Stimulated activated CD8-positive, alpha-beta memory T cell treated with anti-CD3 and anti-CD28 coated beads, Interleukin-15, amount 100 ng/mL, for 48 hours (primary cell): Measurements from ENCODE around the gene TP53TG3F.
"Not testable (repeated sequence)": the region's sequence is repeated elsewhere in the genome, so short reads cannot be mapped to it uniquely, and the experiment has no call there.

ENCODE experiments used
- DNase-seq, 2 donors: peaks; one replicate each; pipeline ENCODE4 v3.0.0-alpha.2; 2020; ENCODE audit warnings: low read depth in 2 of 2

Gene TP53TG3F

GRCh38 chr16:33459312-33459711 is at the start of gene TP53TG3F:
TSS of gene TP53TG3F (plus strand) at chr16:33459612. CDS start at chr16:33459680, 68 bp downstream.
- DNase-seq, result not testable (repeated sequence)

GRCh38 chr16:33491611-33492010 is 32.2 kb downstream of the TP53TG3F start:
- DNase-seq, result not testable (repeated sequence)

- DNase-seq, result not testable (repeated sequence)
Observed at GRCh38 chr16:33507231-33507630, 47.8 kb downstream of the TP53TG3F start.

- DNase-seq, result not testable (repeated sequence)
Observed at GRCh38 chr16:33509070-33509469, 49.7 kb downstream of the TP53TG3F start.

- DNase-seq, result not testable (repeated sequence)
Observed at GRCh38 chr16:33509906-33510305, 50.5 kb downstream of the TP53TG3F start.
